Fibroblast of skin of abdomen (primary cell): ENCODE results near the gene PGM3. TPM values are rescaled to one million over a fixed set of nuclear protein-coding genes. Genes with fewer than 3 reads are reported as not detected.
A peak's percentile ranks its signal among the peaks of the same experiment; 100 is the strongest.
"Not testable (repeated sequence)": the region's sequence is repeated elsewhere in the genome, so short reads cannot be mapped to it uniquely, and the experiment has no call there.

ENCODE experiments used
- DNase-seq: peaks from one replicate; pipeline ENCODE4 v3.0.0-alpha.2; 2013
- polyA plus RNA-seq, 2 experiments: library from polyadenylated mRNA; unstranded; fragments of 120-200 nt; gene quantifications; one replicate each; pipeline ENCODE4 v1.2.1, GENCODE V29; 2013; ENCODE audit not compliant: insufficient read length in 2 of 2

Gene PGM3, protein sequence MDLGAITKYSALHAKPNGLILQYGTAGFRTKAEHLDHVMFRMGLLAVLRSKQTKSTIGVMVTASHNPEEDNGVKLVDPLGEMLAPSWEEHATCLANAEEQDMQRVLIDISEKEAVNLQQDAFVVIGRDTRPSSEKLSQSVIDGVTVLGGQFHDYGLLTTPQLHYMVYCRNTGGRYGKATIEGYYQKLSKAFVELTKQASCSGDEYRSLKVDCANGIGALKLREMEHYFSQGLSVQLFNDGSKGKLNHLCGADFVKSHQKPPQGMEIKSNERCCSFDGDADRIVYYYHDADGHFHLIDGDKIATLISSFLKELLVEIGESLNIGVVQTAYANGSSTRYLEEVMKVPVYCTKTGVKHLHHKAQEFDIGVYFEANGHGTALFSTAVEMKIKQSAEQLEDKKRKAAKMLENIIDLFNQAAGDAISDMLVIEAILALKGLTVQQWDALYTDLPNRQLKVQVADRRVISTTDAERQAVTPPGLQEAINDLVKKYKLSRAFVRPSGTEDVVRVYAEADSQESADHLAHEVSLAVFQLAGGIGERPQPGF
- polyA plus RNA-seq (2013, experiment 1 of 2; ENCODE audit: insufficient read length): 71.2 TPM
- polyA plus RNA-seq (2013, experiment 2 of 2; ENCODE audit: insufficient read length): 71.1 TPM

DNA sequence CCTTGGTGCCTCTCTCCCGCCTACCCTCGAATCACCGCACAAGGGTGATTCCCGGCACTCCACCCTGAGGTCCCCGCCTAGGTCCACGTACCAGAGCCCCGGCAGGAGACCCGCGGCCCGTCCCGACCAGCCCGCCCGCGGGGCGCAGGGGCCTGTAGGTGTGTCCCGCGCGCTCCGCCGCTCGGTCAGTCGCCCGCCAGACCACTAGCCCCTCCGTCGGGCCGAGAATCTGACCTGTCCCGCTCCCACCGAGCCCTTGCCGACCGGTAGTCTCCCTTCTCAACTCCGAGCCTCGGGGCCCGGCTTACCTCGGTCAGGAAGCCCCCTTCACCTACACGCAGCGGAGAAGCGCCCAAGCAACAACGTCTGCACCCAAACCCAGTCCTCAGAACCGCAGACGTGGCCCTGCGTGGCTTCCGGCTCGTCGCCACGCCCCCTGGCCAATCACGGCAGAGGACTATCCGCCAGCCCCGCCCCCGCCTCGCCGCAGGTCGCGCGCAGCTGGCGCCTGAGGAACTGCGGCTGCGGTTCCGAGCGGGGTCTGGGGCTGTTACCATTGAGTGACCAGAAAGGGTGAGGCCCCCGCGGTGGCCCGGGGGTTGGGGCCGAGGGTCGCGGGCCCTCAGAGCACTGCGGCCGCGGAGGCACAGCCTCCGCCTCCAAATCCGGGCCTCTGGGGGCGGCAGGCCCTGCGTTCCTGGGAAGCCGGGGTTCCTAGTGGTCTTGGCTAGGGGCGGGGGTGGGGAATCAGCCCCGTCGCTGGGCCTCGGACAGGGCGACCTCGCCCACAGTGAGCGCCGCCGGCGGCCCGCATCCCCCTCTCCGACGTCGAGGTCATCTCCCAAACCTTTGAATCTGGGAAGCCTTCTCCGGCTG lies at the start of gene PGM3, which contains the start of gene RWDD2A:
Gene PGM3, minus strand, starts transcription at position 395 of the 876 bp plus-strand sequence. CDS start 2,253 bp downstream, outside the sequence.
Gene RWDD2A, plus strand, starts transcription at position 487 of the 876 bp plus-strand sequence. CDS start 1,095 bp downstream, outside the sequence.
- DNase-seq: peak; percentile 86

DNA sequence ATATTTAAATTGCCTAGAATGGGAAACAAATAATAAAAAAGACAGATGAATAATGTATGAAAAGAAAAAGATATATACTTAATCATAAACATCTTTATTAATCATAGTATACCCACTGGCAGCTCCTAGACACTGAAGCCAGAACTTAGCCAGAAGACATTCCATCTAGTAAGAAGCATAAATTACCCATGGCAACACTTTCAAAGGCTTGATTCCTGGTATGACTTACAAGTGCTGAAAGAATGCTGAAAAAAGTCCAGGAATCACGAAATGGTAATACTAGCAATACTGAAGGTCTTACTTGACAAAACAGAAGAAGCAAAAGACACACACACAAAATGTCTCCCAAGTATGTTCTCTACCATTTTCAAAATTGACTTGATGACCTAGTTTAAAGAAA lies 38.1 kb upstream of the PGM3 start:
- DNase-seq: peak; percentile 90

DNA sequence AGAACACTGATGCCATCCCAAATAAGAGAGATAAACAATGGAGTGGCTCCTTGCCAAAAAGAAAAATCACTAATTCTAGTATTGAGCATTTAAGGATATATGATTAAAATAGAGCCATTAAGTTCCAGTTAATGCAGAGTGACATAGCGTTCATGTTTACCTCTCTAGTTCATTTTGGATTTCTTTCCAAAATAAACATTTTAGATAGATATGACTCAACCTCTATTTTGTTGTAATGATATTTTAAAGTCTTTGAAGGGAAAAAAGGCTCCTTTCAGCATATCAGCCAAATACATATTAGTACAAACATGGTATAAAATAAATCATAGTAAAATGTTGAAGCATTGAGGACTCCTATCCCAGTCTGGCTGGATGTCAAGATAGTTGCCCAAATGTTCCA lies 33.5 kb upstream of the PGM3 start:
- no peak for DNase-seq

DNA sequence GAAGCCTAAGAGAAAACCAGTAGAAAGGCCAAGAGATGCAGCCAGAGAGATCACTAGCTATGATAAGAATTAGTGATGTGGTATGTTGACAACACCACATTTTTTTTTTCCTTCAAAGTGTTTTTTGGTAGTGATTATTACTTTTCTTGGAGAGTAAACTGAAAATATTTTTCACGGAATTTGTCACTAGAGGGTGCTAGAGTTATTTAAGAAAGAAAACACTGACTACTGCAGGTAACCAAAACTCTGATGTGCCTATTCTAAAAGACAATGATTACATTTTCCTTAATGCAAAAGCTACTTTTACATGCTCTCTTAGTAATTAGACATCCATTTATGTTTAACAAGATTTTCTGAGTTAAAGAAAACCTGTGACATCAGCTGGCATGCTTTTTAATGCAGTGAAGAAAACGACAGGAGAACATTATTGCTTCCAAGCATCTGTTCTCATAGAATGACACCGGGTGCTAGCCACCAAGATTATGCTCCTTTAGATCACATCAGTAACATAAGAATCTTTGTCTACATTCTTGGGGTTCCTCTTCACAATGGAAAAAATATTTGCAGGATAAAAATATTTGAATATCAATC lies 28.9 kb upstream of the PGM3 start:
- DNase-seq: peak; percentile 34

DNA sequence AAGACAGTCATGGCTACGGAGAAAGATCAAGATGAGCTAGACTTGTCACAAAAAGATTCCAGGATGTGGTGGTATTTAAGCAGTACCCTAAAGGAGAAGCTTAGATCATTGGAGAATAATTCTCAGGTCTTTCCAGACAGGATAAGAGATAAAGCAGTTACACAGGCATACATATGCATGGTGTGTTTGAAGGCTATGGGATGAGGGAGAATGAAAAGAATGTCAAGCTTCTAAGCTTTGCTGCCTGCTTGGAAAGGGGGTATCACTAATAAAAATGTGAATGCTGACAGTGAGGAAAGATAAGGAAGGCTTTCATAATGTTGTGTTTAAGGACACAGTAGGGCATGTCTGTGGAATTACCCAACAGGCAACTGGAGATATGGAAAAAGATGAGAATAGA lies 28.2 kb upstream of the PGM3 start:
- peak; percentile 20 for DNase-seq

DNA sequence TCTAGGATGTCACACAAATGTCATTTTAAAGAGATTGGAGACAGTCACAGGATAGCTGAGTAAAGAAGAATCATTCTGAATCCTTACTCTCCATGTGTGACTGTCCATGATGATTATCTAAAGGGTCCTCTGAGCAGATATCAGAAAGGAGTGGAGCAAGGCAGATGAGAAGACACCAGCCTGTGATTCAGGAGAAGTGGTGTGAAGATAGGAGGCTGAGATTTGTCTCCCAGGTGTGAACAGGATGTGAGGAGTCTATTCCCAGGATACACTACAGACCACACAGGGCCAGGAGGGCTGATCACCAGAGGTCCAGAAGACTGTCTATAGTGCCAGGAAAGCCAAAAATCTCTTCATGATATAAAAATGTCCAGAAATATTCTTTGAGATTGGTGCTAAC lies 27.1 kb upstream of the PGM3 start:
- DNase-seq: no peak

DNA sequence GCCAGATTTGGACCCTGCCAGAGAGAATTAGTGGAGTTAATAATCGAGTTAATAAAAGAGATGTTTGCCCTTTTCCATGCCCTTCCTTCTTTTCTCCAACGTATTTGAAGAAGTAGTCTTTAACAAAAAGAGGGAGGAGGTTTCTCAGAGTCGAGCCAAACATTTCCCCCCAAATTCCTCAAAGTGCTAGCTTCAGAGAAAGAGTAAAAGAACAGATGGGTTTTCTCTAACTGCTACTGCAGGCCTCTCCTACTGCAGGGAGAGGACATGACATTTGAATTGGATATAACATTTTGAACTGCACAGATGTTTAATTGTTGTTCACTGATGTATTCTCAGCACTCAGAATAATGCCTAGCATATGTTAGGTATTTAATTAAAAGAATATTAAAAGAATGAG lies 25.6 kb upstream of the PGM3 start:
- no peak for DNase-seq

DNA sequence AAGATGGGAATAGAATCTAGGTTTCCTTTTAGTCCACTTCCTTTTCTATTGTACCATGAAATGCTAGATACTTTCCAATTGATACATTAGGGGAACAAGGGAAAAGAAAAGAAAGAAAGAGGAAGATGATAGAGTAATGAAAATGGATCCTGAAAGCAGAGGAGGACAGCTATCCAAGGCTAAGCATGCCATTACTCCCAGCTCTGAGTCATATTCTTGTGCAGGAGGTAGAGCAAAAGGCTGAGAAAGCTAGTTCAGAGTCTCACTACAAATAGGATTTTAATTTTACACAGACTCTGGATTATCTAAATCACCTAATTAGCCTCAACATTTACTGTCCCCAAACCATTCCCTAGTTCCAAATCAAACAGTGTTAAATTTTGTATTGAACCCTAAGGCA lies 23.7 kb upstream of the PGM3 start:
- DNase-seq: no peak

DNA sequence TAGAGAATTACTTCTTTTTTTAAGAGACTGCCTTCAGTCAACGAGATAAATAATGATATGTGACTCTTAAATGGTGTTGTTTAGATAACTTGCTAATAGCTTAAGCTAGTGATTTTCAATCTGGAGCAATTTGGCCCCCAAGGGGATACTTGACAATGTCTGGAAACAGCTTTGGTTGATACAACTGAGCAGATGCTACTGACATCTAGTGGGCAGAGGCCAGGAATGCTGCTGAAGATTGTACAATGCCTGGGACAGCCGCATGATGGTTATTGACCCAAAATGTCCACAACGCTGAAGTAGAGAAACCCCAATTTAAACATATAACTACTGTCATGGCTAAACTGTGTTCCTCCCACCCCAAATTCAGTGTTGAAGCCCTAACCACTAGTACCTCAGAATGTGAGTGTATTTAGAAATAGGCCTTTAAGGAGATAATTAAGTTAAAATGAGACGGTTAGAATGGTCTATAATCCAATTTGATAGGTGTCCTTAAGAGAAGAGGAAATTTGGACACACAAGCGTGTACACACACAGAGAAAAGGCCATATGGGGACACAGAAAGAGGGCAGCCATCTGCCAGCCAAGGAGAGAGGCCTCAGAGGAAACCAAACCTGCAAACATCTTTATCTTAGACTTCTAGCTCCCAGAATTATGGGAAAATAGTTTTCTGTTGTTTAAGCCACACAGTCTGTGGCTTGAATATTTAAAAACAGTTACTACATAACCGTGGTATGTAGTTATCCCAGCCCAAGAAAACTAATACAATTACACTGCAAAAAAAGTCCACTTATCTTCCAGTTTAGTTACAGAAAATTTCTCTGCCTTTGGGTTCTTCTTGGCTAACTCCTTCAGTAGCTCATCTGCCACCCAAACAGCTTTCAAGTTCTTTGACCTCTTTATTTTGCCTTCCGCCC lies 22.3 kb upstream of the PGM3 start:
- DNase-seq: peak; percentile 72

DNA sequence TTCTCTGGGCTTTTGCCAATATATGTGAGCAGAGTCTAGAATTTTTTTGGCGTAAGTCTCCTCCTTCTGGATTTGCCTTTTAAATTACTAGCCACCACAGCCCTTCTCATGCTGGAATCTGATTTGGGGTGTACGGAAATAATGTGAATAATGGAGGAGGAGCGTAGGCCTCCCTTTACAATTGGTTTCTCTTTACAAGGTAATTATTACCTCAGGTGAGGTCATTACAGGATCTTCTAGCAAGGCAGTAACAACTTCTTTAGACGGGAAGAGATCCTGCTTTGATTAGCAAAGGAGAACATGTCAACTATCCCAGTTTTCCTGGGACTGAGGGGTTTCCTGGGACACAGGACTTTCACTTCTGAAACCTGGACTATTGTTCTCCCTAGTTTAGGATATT lies 9.0 kb upstream of the PGM3 start:
- no peak for DNase-seq

DNA sequence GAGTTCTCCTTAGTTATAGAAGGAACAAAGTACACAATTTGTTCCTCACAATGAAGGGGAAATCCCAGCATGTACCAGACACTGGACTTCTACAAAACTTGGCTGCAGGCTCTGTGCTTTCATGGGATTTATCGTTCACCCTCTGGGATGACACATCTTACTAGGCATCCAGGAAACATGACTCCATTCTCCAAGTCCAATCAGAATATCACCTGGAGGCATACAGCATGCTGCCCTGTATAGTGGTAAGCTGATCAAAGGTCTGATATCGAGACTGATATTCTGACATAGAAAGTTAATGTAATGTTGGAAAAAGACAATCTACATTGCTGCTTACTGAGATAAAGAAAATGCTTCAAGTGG lies 6.8 kb upstream of the PGM3 start:
- peak; percentile 40 for DNase-seq

DNA sequence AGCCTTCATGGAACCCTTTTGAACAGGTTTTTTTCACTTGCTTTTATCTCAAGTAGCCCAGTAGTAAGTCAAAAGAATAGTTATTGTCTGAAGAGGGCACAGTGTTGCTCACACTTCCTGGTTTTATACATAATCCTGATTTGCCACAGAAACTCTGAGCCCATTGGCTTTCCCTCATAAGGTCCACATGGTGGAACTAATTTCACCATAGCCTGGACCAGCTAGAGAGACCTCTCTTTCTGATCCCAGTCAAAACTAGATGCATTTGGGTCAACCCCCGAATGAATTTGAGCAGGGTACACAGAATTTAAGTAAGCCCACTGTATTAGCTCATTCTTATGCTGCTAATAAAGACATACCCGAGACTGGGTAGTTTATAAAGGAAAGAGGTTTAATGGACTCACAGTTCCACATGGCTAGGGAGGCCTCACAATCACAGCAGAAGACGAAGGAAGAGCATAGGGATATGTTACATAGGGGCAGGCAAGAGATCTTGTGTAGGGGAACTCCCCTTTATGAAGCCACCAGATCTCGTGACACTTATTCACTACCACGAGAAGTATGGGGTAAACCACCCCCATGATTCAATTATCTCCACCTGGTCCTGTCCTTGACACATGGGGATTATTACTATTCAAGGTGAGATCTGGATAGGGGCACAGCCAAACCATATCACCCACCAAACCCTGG lies 6.3 kb upstream of the PGM3 start:
- no peak for DNase-seq

DNA sequence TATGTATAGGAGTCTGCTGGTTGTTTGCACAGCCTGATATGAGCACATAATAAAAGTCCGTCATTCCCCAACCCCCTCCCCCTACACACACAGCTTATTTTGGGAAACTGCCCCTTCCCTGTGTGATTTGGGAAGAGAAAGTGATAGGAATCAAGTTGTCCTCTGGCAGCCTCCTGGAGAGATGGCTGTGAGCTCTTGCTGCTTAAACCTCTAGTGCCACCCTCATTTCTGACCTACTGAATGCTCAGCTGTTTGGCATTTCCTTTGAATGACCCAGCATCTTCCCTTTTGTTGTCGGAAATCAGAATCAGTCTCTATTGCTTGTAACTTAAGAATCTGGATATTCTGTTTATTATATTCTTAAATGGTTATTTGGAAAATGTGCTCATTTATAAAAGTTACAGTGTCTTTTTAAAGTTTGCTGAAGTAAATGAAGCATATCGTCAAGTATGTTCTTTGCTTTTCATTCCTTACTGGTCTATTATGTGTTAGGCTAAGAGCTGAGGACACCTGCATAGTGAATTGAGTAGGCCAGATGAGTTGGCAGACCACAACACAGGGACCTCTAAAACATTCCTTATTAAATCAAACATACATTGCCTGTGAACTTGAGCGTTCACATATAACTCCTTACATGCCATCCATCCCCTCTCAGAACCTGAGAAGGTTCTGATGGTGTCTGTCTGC lies 5.6 kb upstream of the PGM3 start:
- DNase-seq: no peak

DNA sequence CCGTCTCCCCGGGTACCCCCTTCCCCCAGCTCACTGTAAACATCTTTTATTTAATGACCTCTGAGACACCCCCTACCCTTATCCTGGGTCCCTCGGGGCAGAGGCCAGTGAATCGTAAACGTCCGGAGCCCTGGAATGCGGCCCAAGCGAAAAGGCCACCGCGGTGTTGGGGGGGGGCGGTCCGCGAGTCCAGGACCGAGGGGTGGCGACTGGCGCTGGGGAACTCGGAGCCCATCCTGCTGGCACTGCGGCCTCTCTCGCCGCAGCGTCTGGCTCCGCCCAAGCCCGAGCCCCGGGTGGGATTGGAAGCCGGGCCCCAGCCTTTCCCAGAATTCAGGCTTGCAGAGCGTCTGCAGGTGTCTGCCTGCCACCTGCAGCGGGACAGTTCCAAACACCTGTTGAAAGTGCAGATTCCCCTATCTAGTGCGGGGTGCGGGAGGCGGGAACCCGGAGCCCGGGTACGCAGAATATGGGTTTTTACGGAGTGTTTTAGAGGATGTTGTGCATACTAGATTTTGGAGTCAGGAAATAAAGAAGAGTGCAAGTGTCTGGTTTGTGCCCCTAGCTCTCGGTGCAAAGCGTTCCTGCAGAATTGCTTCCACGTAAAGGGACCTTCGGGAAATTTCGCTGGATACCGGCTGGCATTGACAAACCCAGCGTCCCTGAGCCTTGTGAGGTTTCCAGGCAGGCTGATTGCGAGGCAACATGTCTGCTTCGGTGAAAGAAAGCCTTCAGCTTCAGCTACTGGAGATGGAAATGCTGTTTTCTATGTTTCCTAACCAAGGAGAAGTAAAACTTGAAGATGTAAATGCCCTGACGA lies 892 bp upstream of the PGM3 start:
- DNase-seq: no peak

DNA sequence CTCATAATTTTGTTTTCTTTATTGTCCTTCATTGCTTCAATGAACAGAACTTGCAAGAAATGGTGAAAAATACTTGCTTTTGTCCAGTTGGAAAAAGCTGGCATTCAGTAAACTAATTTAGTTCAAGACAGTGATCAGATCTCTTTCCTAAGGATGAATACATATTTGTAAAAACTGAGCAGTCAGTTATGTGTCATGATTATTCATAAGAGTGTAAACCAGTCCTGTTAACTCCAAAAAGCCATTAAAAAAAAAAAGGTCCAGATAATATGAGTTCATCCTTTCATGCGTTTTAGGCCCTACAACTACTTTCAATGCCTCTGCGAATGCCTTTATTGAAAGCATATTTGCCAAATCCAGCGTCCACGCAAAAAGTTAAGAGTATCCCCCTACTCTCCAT lies 609 bp downstream of the PGM3 start:
- DNase-seq: no peak

DNA sequence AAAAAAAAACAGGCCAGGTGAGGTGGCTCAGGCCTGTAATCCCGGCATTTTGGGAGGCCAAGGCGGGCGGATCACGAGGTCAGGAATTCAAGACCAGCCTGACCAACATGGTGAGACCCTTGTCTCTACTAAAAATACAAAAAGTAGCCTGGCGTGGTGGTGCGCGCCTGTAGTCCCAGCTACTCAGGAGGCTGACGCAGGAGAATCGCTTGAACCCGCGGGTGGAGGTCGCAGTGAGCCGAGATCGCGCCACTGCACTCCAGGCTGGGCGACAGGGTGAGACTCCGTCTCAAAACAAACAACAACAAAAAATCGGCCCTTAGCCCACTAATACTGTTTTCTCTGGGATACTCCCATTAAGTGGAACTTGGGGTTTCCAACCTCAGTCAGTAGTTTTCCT lies 1.1 kb downstream of the PGM3 start:
- not testable (repeated sequence) for DNase-seq

DNA sequence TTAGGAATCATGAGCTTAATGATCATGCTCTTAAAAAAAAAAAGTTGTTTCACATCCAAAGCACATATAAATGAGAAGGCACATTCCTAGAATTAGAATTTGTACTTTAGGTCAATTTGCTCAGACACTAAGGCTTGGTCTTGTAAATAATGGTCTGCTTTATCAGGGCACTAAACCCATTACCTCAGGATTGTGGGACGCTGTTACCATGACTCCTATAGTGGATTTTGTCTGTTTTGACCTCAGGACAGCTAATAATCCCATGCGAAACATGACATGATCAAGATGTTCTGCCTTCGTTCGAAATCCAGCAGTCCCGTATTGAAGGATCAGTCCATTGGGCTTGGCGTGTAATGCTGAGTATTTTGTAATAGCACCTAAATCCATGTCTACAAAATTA lies 2.4 kb downstream of the PGM3 start:
- DNase-seq: no peak

DNA sequence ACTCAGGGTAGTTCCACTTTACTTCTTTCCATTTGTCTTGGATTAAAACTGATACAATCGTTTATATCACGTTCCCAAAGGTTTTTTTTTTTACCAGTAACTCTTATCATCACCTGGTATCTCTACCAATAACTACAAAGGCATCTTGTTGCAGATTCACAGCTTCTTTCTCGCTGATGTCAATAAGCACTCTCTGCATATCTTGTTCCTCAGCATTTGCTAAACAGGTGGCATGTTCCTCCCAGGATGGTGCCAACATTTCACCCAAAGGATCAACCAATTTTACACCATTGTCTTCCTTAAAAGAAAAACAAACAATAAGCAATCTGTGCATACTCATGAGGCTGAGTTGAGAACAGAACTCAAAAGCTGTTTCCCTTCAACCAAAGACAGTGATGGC lies 4.6 kb downstream of the PGM3 start:
- no peak for DNase-seq

DNA sequence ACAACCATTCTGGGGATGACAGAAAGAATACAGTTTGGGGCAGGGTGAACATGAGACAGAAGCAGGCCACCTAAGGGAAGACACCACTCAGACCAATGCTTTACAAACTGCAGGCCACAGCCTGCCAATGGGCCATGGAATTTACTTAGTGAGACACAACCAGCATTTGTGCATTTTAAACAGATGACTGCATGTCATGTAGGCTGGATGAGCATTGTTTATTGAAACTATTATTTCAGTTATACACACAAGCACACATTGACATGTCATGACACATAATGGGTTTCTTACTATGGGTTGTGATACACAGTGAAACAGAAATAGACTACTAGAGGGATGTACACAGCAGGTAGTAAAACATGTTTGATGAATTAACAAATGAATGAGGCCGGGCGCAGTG lies 8.0 kb downstream of the PGM3 start:
- no peak for DNase-seq
